RPMI8226 (cell line): Measurements from ENCODE around the gene TRIM39.
"Not testable (repeated sequence)": the region's sequence is repeated elsewhere in the genome, so short reads cannot be mapped to it uniquely, and the experiment has no call there.

Experiments used
- DNase-seq: peaks from one replicate; pipeline ENCODE4 v3.0.0-alpha.2; 2015

TRIM39 gene

DNA sequence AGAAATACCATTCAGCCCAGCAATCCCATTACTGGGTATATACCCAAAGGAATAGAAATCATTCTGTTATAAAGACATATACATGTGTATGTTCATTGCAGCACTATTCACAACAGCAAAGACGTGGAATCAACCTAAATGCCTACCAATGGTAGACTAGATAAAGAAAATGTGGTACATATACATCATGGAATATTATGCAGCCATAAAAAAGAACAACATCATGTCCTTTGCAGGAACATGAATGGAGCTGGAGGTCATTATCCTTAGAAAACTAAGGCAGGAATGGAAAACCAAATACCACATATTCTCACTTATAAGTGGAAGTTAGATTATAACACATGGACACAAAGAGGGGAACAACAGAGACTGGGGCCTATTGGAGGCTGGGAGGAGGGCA lies 42.6 kb downstream of the TRIM39 start:
- DNase-seq = not testable (repeated sequence)

DNA sequence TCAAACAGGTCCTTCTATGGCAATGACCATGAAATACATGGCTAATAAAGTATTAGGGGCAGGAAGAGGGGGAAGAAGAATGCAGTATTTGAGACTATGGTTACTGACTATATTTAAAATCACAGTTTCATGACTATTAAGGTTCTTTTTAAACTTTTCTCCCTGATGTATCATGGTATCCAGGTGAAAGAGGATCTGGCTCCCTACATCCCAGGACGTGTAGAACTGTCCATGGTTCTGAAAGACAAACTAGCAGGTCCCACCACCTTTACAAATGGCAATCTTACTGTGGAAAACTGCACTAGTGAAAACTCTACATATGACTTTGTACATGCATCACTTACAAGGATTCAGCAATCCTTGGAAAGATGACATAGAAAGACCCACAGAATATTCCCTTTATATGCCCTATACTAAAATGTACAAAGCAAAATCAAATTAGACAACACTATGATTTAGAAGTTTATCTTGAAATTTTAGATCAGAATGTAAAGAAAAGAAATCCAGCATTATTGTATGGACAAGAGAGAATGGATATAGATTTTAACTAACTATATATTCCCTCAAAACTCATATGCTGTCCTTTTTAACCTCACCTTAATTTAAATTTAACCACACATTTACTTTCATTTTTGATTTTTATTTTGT lies 51.7 kb downstream of the TRIM39 start:
- peak; percentile 17 for DNase-seq

DNA sequence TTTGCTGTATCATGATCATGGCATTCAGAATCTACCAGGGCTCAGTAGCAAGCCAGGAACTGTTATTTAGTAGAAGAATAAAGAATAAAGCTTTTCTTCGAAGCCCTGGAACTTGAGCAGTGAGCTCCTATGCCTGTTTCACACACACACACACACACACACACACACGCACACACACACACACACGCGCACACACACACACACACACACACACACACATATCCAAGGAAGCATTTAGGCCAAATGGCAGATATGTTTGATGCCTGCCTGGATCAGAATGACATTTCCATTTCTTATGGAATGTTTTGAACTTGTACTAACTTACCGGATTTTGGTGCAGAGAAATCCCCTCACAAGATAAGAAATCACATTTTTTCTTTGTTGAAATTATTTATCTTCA lies 53.7 kb downstream of the TRIM39 start:
- no peak for DNase-seq

GRCh38 chr6:30386166-30386565 lies 59.4 kb downstream of the TRIM39 start:
- no peak for DNase-seq

GRCh38 chr6:30391240-30391639 lies 64.5 kb downstream of the TRIM39 start:
- DNase-seq = no peak
